Mucosa of rectum (tissue), 2 donors: Measurements from ENCODE around the gene DNAJC15.
"Not testable (repeated sequence)": the region's sequence is repeated elsewhere in the genome, so short reads cannot be mapped to it uniquely, and the experiment has no call there.

Experiments
- H3K27ac ChIP-seq, 2 donors: one replicate each; pipeline ENCODE4 v1.7.0; 2013; ENCODE audit warnings: inconsistent platforms in 2 of 2, low read depth in 2 of 2, low read length in 2 of 2
- H3K27me3 ChIP-seq, 2 donors: one replicate each; pipeline ENCODE4 v1.7.0; 2013; ENCODE audit warnings: low read length in 2 of 2; ENCODE audit not compliant: control insufficient read depth in 2 of 2, insufficient read depth in 2 of 2
- H3K36me3 ChIP-seq, 2 donors: one replicate each; pipeline ENCODE4 v1.7.0; 2013; ENCODE audit warnings: low read length in 2 of 2; ENCODE audit not compliant: control insufficient read depth in 2 of 2, insufficient read depth in 2 of 2
- H3K4me1 ChIP-seq, 2 donors: one replicate each; pipeline ENCODE4 v1.7.0; 2013; ENCODE audit warnings: low read length in 2 of 2, mild to moderate bottlenecking in 1 of 2; ENCODE audit not compliant: control insufficient read depth in 2 of 2, insufficient read depth in 2 of 2
- H3K4me3 ChIP-seq, 2 donors: one replicate each; pipeline ENCODE4 v1.7.0; 2013; ENCODE audit warnings: low read length in 2 of 2
- H3K9ac ChIP-seq, 2 donors: one replicate each; pipeline ENCODE4 v1.7.0; 2013; ENCODE audit warnings: low read length in 2 of 2, low read depth in 1 of 2, mild to moderate bottlenecking in 1 of 2
- H3K9me3 ChIP-seq, 2 donors: one replicate each; pipeline ENCODE4 v1.7.0; 2013; ENCODE audit warnings: low read length in 2 of 2; ENCODE audit not compliant: control insufficient read depth in 2 of 2
- donor health status: healthy.
- donor health status: Normal muscosa, but diverticular disease.

Gene DNAJC15

GRCh38 chr13:43040581-43041368, 17.4 kb downstream of the DNAJC15 start:
- H3K27me3 ChIP-seq, H3K27ac ChIP-seq, H3K4me3 ChIP-seq, H3K9ac ChIP-seq, H3K9me3 ChIP-seq, H3K36me3 ChIP-seq: not testable (repeated sequence)
- H3K4me1 ChIP-seq: peaks cover 11 to 22% of the 10 kb centered on the region in 2 donors

GRCh38 chr13:43041369-43041921, 18.1 kb downstream of the DNAJC15 start:
- H3K9ac ChIP-seq: no peak overlapping the region
- H3K27me3 ChIP-seq: no peaks in the 10 kb centered on the region
- no peak overlapping the region for H3K4me3 ChIP-seq
- H3K4me1 ChIP-seq: peaks cover 13 to 29% of the 10 kb centered on the region in 2 donors
- H3K9me3 ChIP-seq: no peaks in the 10 kb centered on the region
- H3K27ac ChIP-seq: no peak overlapping the region
- H3K36me3 ChIP-seq: no peaks in the 10 kb centered on the region

GRCh38 chr13:43042410-43042921, 19.1 kb downstream of the DNAJC15 start:
- Histone ChIP-seq H3K27ac (no peak overlapping the region), H3K27me3 (no peaks in the 10 kb centered on the region), H3K4me3 (no peak overlapping the region), H3K9me3 (no peaks in the 10 kb centered on the region), H3K4me1 (peaks cover 13 to 31% of the 10 kb centered on the region in 2 donors), H3K36me3 (peaks cover 0 to 2% of the 10 kb centered on the region in 2 donors), H3K9ac (no peak overlapping the region)

- no peaks in the 10 kb centered on the region for H3K27me3 ChIP-seq
- H3K4me3 ChIP-seq: peak overlapping the region; percentile 55 to 56
- peak overlapping the region; percentile 89 to 92 for H3K27ac ChIP-seq
- H3K36me3 ChIP-seq: peaks cover 0 to 2% of the 10 kb centered on the region in 2 donors
- H3K9me3 ChIP-seq: no peaks in the 10 kb centered on the region
- peaks cover 13 to 31% of the 10 kb centered on the region in 2 donors for H3K4me1 ChIP-seq
- peak overlapping the region; percentile 59 to 61 for H3K9ac ChIP-seq
These were observed 21.4 kb downstream of the DNAJC15 start for GRCh38 chr13:43044720-43045301.

- Histone ChIP-seq H3K9ac (peak overlapping the region; percentile 59 to 61), H3K27ac (peak overlapping the region; percentile 89 to 92), H3K4me1 (peaks cover 13 to 31% of the 10 kb centered on the region in 2 donors), H3K4me3 (peak overlapping the region; percentile 55 to 56)
- not testable (repeated sequence) for H3K9me3 ChIP-seq, H3K27me3 ChIP-seq, H3K36me3 ChIP-seq
These were observed 22.0 kb downstream of the DNAJC15 start for GRCh38 chr13:43045302-43045773.

- no peaks in the 10 kb centered on the region for H3K27me3 ChIP-seq
- H3K9ac ChIP-seq: no peak overlapping the region
- peak overlapping the region in 1 of 2 donors; percentile 9 for H3K4me3 ChIP-seq
- peaks cover 0 to 2% of the 10 kb centered on the region in 2 donors for H3K36me3 ChIP-seq
- H3K4me1 ChIP-seq: peaks cover 13 to 31% of the 10 kb centered on the region in 2 donors
- peak overlapping the region; percentile 89 to 92 for H3K27ac ChIP-seq
- no peaks in the 10 kb centered on the region for H3K9me3 ChIP-seq
These were observed 22.9 kb downstream of the DNAJC15 start for GRCh38 chr13:43046259-43046658.

- no peaks in the 10 kb centered on the region for H3K36me3 ChIP-seq
- H3K4me3 ChIP-seq: peak overlapping the region; percentile 62 to 83
- peak overlapping the region; percentile 61 to 72 for H3K9ac ChIP-seq
- H3K27me3 ChIP-seq: no peaks in the 10 kb centered on the region
- H3K4me1 ChIP-seq: peaks cover 19 to 29% of the 10 kb centered on the region in 2 donors
- H3K9me3 ChIP-seq: no peaks in the 10 kb centered on the region
- H3K27ac ChIP-seq: peak overlapping the region; percentile 69 to 84
These were observed 31.7 kb downstream of the DNAJC15 start for GRCh38 chr13:43054803-43055802.

GRCh38 chr13:43057653-43058317, 34.4 kb downstream of the DNAJC15 start:
- Histone ChIP-seq H3K9me3 (no peaks in the 10 kb centered on the region), H3K27ac (peak overlapping the region; percentile 62 to 72), H3K36me3 (no peaks in the 10 kb centered on the region), H3K4me1 (peaks cover 19 to 29% of the 10 kb centered on the region in 2 donors), H3K4me3 (peak overlapping the region in 1 of 2 donors; percentile 14), H3K9ac (no peak overlapping the region), H3K27me3 (no peaks in the 10 kb centered on the region)

- Histone ChIP-seq H3K36me3 (no peaks in the 10 kb centered on the region), H3K9me3 (no peaks in the 10 kb centered on the region), H3K9ac (no peak overlapping the region), H3K4me1 (peaks cover 19 to 29% of the 10 kb centered on the region in 2 donors), H3K27me3 (no peaks in the 10 kb centered on the region), H3K4me3 (peak overlapping the region in 1 of 2 donors; percentile 14), H3K27ac (peak overlapping the region; percentile 62 to 72)
These were observed 34.9 kb downstream of the DNAJC15 start for GRCh38 chr13:43058318-43058674.
